Right ventricle myocardium superior (tissue), 1 donor: ENCODE measurements around the gene SEC14L5. TPM values are rescaled to one million over a fixed set of nuclear protein-coding genes. Genes with fewer than 3 reads are reported as not detected.

ENCODE experiments used
- ATAC-seq: fragments of 200-7000 bp; cut with Tn5 transposase; one replicate; pipeline ENCODE4 v1.9.1; 2020; ENCODE audit warnings: mild to moderate bottlenecking; ENCODE audit not compliant: poor library complexity
- DNase-seq: peaks from one replicate; pipeline ENCODE4 v3.0.0-alpha.2; 2020
- intact Hi-C: fragments of 100-400 bp; cut with DNase I; formaldehyde crosslinking; loops from one replicate; pipeline ENCODE4 v1.11.2; 2022
- long read RNA-seq: library from polyadenylated mRNA; unstranded; transcript quantifications from one replicate; pipeline ENCODE4 v2.0.0, GENCODE V29; 2021
- total RNA-seq: library from RNA; stranded (reverse); fragmentation: NEBNext Ultra II Directional; extraction: Animal tissue kit (Norgen Biotek cat#: 25700); gene quantifications from one replicate; pipeline ENCODE4 v1.2.1, GENCODE V29; 2021
- donor health status: DM: no; HTN: yes; CAD: no; lungs with severe emphysema.

SEC14L5 gene
- 26.2 TPM for total RNA-seq
- long read RNA-seq, full-length matches to known transcripts = 1 of 97 reads
- long read RNA-seq, partial matches to known transcripts = 79 of 97 reads
- long read RNA-seq, other reads (novel, unspliced or antisense) = 17 of 97 reads

DNA sequence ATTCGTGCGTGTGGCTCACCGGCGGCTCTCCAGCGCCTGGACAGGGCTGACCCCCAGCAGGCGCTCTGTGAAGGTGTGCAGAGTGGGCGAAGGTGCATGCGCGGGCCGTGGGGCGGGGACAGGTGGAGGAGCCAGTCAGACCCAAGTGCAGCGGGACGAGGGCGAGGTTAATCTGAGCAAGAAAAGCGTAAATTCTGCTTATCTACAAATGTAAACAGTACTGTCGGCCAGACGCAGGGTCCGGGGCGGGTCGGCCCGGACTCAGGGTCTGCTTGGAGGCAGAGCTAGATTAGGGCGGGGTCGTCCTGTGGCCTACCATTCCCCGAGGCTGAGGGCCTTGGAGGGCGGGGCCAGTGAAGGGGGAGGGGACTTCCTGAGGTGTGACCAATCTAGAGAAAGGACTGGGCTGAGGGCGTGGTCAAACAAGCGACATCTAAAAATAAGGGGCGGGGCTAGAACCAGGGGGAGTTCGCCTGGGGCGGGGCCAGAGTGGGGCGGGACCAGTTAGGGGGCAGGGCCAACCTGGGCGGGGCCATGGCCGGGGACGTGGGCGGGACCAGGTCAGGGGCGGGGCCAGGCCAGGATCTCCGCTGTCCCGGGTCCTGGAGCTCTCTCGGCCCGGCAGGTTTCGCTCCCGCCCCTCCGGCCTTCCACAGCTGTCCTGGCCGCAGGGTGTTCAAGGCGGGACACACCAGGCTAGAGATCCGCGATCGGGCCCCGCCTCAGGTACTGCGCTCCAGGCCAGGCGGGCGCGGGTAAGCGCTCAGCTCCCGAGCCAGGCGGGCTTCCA, at the start of gene SEC14L5:
TSS of gene SEC14L5 (plus strand) at position 611 of the 790 bp plus-strand sequence. CDS start 994 bp downstream, outside the sequence.
- DNase-seq (peak; percentile 97), ATAC-seq (peak; percentile 97)
- intact Hi-C loops = loop anchor here (10.0 kb wide), 2 partner anchors 153 to 223 kb away; partner anchors contain the start of genes ANKS3, DNAAF8 and ROGDI

DNA sequence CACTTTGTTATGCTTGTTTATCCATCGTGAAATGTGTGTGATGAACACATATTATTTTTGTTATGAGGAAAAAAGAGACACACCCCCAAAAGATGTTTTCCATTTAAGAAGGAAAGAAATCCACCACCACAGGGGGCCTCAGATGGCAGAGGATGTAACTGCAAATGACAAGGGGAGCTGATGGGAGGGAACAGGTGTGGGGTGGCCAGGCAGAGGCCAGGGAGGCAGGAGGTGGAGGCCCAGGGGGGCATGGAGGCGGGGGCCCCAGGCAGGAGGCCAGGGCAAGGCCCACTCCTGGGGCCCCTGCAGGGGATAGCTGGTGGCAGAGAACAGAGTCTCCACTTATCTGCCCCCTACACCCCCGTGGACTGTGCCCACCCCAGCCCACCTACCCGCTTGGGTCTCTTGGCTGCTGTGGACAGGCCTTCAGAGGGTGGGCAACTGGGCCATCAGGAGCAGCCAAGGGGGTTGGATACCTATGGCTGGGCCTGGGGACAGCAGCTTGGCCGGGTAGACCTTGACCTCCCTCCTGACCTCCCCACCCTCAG, 49.2 kb upstream of the SEC14L5 start:
- intact Hi-C loops = no loop called here
- DNase-seq = no peak
- no peak for ATAC-seq

DNA sequence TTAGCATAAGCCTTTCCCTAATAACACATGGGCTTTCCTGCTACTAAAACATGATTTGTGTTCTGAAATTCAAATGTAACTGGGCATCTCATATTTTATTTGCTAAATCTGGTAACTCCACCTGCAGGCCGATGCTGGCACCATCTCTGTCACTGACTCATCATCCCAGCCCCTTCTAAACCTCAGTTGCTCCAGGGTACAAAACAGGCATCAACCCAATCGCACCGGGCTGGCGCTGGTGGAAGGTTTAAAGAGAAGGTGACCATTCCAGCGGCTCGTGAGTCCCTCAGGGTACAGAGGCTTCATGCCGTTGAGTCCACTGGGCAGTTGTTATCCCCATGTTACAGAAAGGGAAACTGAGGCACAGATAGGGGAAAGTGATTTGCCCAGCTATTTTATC, 48.3 kb upstream of the SEC14L5 start:
- no peak for ATAC-seq
- intact Hi-C loops = no loop called here
- DNase-seq = no peak

DNA sequence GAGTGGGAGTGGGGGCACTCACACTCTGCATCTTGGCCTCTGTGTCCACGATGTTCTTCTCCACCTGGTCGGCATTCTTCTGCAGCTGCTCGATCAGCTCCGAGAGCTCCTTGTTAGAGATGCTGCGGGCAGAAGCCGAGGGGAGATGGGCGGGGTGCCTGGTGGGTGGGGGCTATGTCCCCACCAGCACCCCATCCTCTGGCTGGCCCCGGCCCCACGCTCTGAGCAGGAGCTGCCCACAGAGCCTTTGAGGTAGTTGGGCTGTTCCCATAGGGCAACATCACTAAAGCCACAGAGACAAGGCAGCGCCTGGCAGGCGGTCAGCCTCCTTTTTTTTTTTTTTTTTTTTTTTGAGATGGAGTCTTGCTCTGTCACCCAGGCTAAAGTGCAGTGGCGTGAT, 47.3 kb upstream of the SEC14L5 start:
- intact Hi-C loops = no loop called here
- no peak for ATAC-seq

DNA sequence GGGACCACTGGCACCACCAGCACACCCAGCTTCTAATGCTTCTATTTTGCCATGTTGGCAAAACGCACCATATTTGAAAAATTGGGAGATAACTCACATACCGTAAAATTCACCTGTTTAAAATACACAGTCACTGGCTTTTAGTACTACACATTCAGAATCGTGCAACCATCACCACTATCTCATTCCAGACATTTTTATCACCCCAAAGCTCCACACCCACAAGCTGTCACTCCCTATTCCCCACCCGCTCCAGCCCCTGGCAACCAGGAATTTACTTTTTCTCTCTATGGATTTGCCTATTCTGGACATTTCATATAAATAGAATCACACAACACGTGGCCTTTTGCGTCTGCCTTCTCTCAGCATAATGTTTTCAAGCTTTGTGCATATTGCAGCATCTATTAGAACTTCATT, 46.2 kb upstream of the SEC14L5 start:
- DNase-seq (no peak), ATAC-seq (no peak)
- intact Hi-C loops = no loop called here

More for the DNA sequence above, 47.3 kb upstream of the SEC14L5 start:
- DNase-seq = no peak

DNA sequence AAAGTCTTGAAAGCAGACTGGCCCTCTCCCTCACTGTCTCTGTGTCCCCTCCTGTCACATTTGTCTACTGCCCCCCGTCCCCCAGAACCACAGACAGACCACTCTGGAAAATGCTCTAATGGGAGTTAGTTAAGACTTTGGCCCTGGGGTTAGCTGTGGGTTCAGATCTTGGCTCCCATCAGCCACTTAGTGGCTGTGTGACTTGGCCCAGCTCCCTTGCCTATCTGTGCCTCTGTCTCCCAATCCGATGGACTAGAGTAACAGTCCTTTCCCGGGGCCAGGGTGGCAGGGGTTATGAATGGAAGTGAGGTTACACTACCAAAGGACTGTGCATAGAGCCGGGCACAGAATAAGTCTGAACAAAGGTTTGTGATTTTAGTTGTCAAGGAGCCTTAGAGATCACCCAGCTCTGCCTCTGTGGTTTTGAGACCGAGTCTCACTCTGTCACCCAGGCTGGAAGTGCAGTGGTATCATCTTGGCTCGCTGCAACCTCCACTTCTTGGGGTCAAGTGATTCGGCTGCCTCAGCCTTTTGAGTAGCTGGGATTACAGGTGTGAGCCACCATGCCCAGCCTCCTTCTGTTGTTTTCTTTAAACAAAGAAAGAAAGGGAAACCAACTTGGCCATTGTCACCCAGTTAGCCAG, 44.9 kb upstream of the SEC14L5 start:
- intact Hi-C loops = no loop called here
- no peak for ATAC-seq
- DNase-seq = no peak

DNA sequence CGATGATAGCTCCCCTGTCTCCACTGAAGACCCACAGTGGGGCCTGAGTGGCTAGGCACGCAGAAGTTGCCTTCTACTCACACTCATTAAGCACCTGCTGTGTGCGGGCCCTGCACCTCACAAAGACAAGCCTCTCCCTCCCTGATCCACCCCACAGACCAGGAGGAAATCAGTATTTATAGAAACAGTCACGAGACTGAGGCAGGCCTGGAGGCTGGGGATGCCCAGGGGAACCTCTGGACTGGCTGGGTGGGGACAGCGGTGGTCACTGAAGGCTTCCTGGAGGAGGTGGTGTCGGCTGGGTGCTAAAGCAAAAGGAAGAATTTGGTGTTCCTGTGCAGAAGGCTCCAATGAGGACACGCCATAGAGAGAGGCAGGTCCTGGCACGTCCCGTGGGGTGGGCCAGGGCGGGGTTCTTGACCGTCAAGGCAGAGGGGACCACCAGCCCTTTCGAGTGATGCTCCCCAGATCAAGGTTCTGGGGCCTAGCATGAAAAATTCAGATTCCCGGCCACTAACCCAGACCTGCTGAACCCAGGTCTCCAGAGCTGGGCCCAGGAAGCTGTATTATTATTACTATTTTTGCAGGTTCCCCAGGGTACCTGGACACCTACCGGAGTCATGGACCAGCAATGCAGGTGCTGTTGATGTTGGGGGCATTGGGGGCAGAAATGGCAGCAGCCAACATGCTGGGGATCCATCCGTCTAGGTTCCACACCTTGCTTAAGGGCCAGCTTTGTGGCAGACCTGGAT, 44.2 kb upstream of the SEC14L5 start:
- DNase-seq = no peak
- ATAC-seq = no peak
- intact Hi-C loops = no loop called here

DNA sequence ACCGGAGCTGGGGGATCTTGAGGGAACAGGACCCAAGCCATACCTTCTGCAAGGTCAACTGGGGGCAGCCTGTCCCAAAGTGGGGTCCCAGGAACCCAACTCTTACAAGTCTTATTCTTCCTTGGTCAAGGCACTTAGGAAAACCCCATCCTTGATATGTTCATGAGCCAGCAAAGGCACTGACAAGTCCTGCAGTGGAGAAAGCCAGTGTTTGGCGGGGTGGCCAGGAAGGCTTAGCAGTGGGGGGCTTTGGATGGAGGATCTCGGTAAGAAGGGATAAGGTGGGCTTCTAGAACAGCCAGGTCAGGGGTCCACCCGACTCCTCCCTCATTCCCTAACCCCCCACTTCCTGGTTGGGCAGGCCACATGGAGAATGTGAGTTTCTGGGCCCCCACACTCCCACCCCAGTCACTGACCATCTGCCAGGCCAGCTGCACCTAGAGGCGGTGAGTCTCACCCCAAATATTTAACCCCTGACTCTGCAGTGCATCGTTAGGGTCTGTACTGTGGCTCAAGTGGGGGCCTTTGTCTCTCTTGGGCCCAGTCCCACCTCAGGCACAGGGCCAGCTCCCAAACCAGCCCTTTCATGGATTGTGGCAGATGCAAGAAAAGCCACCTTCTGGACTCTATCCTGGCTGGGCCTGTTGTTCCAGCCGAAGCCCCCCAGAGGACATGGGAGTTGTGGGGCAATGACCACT, 43.5 kb upstream of the SEC14L5 start:
- ATAC-seq (no peak), DNase-seq (no peak)
- intact Hi-C loops = no loop called here

DNA sequence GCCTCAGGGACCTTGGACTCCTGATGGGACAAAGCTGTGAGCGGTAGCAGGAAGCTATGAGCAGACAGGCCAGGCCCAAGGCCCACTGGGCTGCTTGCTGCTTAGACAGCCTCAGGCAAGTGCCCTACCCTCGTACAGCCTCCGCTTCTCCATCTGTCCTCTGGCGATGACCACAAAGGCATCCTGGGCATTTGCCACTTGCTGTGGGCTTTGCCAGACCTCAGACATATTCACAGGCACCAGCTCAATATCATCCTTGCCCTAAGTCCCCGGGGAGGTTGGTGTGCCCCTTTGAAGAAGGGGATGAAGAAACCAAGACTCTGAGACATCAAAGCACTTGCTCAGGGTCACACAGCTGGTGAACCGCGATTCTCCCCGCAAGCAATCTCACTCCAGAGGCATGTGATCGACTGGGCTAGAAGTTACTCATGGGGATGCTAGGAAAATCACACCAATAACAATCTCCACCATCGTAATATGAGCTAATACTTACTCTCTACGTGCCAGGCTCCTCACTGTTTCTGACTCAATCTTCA, 42.8 kb upstream of the SEC14L5 start:
- ATAC-seq = no peak
- intact Hi-C loops = no loop called here
- DNase-seq = no peak

DNA sequence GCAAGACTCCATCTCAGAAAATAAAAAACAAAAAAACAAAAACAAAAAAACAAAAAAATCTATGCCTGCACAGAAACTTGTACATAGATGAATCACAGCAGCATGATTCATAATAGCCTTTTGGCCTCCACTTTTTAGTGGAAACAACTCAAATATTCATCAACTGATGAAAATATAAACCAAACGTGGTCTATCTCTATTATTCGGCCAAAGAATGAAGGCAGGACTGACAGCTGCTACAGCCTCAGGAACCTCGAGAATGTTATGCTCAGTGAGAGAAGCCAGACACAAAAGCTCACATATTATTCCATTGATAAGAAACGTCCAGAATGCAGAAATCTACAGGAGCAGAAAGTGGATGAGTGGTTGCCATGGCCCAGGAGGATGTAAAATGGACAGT, 41.0 kb upstream of the SEC14L5 start:
- no peak for DNase-seq
- no peak for ATAC-seq
- intact Hi-C loops = no loop called here

DNA sequence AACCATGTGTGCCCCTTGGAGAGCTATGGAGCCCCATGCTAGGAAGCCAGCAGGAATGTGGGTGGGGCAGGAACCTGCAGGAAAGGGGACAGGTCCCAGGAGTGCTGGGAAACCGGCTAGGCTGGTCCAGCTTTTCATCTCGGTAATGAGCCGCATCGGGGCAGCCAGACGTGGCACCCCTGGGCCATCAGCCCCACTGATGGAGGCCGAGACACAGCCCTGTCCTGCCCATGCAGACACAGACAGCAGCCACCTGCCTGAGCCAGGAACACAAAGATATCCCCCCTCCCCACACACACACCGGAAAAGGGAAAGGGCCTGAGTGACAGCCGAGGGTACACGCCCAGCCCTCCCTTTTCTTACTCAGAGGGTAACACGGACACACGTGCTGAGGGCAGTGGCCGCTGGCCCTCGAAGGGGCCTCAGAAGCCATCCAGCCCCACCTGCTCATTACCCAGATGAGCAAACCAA, 39.3 kb upstream of the SEC14L5 start:
- ATAC-seq (no peak), DNase-seq (no peak)
- intact Hi-C loops = no loop called here

DNA sequence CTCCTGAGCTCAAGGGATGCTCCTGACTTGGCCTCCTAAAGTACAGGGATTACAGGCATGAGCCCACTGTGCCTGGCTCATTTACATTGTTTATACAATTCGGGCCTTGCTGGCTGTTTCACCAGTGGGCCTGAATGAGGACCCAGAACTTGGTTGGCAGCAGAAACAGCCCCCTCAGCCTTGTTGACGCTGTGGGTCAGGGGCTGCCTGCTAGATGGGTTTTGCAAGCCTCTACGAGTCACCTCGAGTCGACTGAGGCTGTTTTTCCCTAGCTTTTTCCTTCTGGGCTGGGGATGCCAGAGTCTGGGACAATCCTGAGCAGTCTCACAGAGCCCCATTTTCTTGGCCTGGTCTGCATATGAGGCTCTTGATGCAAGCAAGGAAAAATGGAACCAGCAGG, 37.3 kb upstream of the SEC14L5 start:
- intact Hi-C loops = no loop called here
- ATAC-seq = no peak
- DNase-seq = no peak

DNA sequence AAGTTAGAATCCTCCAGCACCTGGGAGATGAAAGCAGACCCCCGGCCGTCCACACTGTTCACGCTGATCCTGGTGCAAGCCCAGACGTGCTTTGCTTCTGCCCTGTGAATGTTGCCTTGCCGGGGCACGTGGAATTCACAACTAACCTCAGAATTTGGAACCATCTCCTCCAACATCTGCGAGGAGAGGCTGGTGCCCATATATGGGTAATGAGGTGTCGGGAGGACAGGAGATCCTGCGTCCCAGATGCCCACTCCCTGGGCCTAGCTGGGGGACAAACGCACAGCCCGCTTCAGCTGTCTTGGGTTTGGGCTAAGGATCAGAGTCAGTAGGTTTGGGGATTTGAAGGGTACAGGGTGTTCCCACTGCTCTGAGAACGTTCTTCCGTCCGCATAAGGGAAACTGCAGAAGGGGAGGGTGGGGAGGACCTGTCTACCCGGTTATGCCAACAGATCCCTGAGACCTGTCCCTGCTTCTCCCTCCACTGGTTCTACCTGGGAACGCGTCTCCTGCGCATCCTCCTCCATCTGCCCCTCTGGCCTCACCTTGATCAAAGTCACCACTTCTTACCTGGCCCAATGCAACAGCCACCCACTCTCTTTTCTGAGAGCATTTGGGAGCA, 35.3 kb upstream of the SEC14L5 start:
- DNase-seq (no peak), ATAC-seq (no peak)
- intact Hi-C loops = no loop called here

DNA sequence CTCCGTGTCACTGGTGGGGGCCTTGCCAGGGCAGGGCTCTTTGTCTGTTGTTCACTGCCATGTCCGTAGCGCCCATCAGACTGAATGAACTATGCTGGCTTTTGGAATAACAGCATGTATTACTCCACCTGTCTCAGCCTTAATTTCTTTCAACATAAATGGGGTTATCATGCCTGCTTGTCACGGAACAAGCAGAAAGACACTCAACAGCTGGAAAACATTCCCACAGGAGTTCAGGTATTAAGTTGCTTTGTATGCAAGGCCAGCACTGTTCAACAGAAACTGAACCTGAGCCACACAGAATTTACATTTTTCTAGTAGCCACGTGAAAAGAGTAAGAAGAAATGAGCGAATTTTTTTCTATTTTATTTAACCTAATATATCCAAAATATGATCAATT, 34.3 kb upstream of the SEC14L5 start:
- ATAC-seq (no peak), DNase-seq (no peak)
- intact Hi-C loops = no loop called here

DNA sequence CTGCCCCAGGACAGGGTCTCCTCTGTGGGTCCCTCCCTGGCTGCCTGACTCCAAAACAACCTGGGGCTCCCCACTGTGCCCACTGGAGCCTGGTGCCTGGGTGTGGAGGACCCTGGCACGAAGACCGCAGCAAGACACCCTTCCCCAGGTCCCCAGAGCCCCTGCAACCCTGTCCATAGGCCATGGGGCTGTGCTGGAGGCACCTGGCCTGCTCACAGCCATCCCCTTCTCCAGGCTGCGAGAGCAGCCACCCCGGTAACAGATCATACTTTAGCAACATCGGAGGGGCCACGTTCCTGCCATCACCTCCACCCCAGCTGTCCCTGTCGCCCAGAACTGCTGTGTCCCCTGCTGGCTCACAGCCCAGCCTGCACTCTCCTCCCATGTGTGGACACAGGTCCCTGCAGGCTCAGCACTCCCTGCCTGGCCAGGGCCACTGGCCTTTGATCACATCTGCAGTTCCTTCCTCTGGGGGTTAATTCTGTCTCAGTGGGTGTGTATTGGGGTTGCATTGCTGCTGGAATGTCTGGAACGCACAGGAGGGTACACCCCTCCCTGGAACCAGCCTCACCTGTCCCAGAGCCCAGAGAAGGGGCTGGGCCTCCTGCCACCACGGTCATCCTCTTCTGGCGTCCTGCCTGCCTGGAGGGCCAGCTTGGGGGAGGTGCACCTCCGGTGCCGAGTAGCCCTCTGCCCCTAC, 33.4 kb upstream of the SEC14L5 start:
- DNase-seq (no peak), ATAC-seq (peak; percentile 29)
- intact Hi-C loops = no loop called here

DNA sequence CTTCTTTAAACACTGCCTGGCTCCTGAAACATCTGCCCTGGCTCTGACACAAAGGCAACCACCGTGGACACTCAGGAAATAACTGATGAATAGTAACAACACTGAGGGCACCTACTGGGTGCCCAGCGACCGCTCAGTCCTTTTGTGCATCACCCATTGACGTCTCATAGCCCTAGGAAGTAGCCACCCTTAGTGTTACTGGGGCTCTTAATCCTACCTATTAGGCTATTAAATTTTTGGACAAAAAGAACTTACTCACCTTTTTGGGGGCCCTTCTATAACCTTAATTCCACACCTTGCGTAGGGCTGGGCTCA, 32.9 kb upstream of the SEC14L5 start:
- intact Hi-C loops = no loop called here
- DNase-seq (no peak), ATAC-seq (no peak)

DNA sequence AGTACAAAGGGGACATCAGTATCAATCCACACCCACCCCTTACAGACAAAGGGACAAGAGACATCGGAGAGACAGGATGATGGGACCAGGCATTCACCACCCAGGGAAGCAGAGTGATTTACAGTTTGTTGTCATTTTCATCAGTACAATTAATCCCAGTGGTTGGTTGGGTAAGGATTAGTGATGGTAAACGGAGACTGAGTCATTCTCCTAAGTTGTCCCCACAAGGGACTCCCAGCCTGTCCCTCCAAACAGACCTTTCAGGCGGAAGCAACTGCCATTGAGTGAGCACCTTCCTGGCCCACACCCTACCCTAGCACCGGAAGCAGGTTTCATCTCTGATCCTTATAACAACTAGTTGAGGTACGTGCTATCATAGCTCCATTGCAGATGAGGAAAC, 32.3 kb upstream of the SEC14L5 start:
- ATAC-seq = no peak

More for the DNA sequence above, 32.3 kb upstream of the SEC14L5 start:
- intact Hi-C loops = no loop called here
- DNase-seq = no peak
